Upper lobe of left lung (tissue), 4 donors: ENCODE measurements around the gene CDH15.

ENCODE experiments used
- CTCF ChIP-seq, 6 experiments: fragments of 450-650 bp in 4 of 6; fragments of 200-600 bp in 2 of 6; sonication (generic) in 2 of 6; IDR thresholded peaks; one replicate each; pipeline ENCODE4 v1.5.1; 2016 to 2019; ENCODE audit warnings: antibody characterized with exemption in 6 of 6
- EP300 ChIP-seq, 4 donors: sonication (generic); formaldehyde crosslinking; IDR thresholded peaks; one replicate each; pipeline ENCODE4 v1.5.1; 2017; ENCODE audit warnings: antibody characterized with exemption in 4 of 4, control low read depth in 2 of 4
- POLR2A ChIP-seq, 4 donors: fragments of 450-650 bp; IDR thresholded peaks; one replicate each; pipeline ENCODE4 v1.5.1; 2016 to 2017; ENCODE audit warnings: antibody characterized with exemption in 4 of 4, mild to moderate bottlenecking in 2 of 4
- POLR2AphosphoS5 ChIP-seq, 2 donors: sonication (generic); formaldehyde crosslinking; IDR thresholded peaks; one replicate each; pipeline ENCODE4 v1.5.1; 2017; ENCODE audit warnings: antibody characterized with exemption in 2 of 2

- no peak for TF ChIP-seq CTCF (IDR thresholded peaks at IDR 0.05)
- TF ChIP-seq POLR2AphosphoS5 (IDR thresholded peaks at IDR 0.05), result no peak
- TF ChIP-seq EP300 (IDR thresholded peaks at IDR 0.05), result no peak
- TF ChIP-seq POLR2A (IDR thresholded peaks at IDR 0.05), result no peak
These were observed 47.8 kb downstream of the CDH15 start for GRCh38 chr16:89219365-89219764.
